Measurements from ENCODE around the gene ATCAY.
"Not testable (repeated sequence)": the region's sequence is repeated elsewhere in the genome, so short reads cannot be mapped to it uniquely, and the experiment has no call there.

Gene ATCAY

DNA sequence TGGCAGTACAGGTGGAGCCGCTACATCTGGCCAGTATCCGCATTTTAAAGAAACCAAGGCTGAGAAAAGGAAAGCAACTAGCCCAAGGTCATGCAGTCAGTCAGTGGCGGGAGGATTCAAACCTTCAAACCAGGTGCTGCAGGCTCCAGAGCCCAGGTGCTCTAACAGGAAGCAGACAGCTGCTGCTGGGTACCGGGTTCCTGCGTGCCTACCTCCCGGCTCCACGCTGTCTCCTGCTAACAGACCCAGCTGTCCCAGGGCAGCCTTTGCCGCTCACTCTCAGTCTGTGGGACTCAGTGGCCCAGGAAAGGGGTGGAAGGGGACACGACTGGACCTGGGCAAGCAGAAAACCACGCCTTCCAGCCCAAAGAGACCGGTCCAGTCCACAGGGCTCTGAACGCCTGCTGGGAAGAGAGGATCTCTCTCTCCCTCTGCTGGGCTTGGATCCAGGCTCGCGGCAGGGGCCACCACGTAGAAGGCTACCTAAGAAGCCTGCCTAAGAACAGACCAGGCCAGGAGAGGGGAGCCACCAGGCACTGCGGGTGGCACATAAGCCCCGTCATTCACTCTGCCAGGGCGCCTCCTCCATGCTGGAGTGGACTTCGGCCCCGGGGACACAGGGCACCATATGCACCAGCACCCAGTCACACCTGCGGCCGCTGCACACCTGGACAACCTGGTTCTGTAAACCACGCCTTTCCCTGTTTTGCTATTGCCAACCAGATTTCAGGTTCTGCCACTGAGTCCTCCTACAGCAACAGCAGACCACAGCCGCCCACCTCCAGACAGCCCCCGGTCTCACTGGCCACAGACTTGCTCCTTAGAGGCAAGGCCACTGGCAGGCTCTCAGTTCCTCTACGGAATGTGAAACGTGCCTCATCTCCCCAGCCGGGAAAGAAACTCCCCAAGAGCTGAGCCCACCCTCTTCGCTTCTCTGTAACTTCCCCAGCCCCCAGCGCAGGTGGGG, 85.8 kb downstream of the ATCAY start:
- no peak for TF ChIP-seq CTCF (IDR thresholded peaks at IDR 0.05; ENCODE audit: low read depth, low read length, missing control alignments)
- DNase-seq (ENCODE audit: low read depth), result no peak
- no peak overlapping the region for H3K4me3 ChIP-seq (ENCODE audit: low read depth, low read length)

- DNase-seq (ENCODE audit: low read depth), result not testable (repeated sequence)
Observed at GRCh38 chr19:3967983-3968382, 87.5 kb downstream of the ATCAY start.

GRCh38 chr19:3968556-3969434, 88.3 kb downstream of the ATCAY start:
- no peak overlapping the region for H3K4me3 ChIP-seq (ENCODE audit: low read depth, low read length)
- no peak for DNase-seq (ENCODE audit: low read depth)
- TF ChIP-seq CTCF (IDR thresholded peaks at IDR 0.05; ENCODE audit: low read depth, low read length, missing control alignments), result no peak

More at GRCh38 chr19:3967983-3968382, 87.5 kb downstream of the ATCAY start:
- H3K4me3 ChIP-seq (ENCODE audit: low read depth, low read length), result not testable (repeated sequence)

- TF ChIP-seq CTCF (IDR thresholded peaks at IDR 0.05; ENCODE audit: low read depth, low read length, missing control alignments), result no peak
- DNase-seq (ENCODE audit: low read depth), result no peak
- peak overlapping the region; percentile 80 for H3K4me3 ChIP-seq (ENCODE audit: low read depth, low read length)
Observed at GRCh38 chr19:3969435-3970312, 89.2 kb downstream of the ATCAY start.

- no peak for DNase-seq (ENCODE audit: low read depth)
- TF ChIP-seq CTCF (IDR thresholded peaks at IDR 0.05; ENCODE audit: low read depth, low read length, missing control alignments), result no peak
- H3K4me3 ChIP-seq (ENCODE audit: low read depth, low read length), result peak overlapping the region; percentile 80
Observed at GRCh38 chr19:3970313-3970807, 89.9 kb downstream of the ATCAY start.

DNA sequence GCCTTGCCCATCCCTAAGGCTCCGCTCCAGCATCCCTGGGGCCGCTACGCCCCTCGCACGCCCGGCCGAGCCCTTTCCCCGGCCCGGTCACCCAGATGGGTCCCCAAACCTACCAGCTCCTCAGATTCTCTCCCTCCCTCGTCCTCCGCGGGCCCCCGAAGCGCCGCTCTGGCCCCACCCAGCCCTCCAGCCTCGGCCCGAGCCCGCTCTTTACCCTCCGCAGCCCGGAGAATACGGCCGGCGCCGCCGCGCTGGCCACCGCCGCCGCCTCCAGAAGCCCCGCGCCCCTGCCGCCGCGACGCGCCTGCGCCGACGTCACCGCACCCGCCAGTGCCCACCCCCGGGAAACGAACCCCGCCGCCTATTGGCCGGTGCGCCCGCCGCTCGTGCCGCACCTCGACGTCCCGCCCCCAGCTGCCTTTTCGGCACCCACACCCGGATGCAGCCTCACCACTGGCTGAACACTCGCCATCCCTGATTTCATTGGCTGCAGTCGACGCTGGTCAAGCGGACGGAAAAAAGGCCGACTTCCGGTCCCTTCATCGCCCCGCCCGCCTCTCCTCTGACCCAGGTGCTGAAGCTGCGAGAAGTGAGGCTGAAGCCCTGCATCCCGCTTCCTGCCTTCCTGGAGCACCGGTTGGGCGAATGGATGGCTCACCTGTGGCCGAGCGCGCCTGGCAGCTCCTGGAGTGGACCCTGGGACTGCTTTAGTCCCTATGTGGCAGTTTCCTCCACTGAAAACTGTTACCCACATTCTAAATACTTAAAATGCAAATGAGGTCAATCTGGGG, 90.5 kb downstream of the ATCAY start, which contains the start of gene DAPK3:
Gene DAPK3 (minus strand): TSS at position 292 of the 791 bp plus-strand sequence. CDS start 1,364 bp downstream, outside the sequence.
- no peak for TF ChIP-seq CTCF (IDR thresholded peaks at IDR 0.05; ENCODE audit: low read depth, low read length, missing control alignments)
- DNase-seq (ENCODE audit: low read depth), result peak; percentile 96
- peak within 1 kb of the TSS; percentile 80 for H3K4me3 ChIP-seq (ENCODE audit: low read depth, low read length)

Measured in GM12864 (cell line).